ENCODE results near the gene PPA1.

The PPA1 gene

GRCh38 chr10:70198696-70199466 is 34.3 kb downstream of the PPA1 start:
- ATAC-seq: no peak

GRCh38 chr10:70197235-70197945 is 35.8 kb downstream of the PPA1 start:
- TF ChIP-seq ZNF70 (CRISPR knock-in tag; IDR thresholded peaks at IDR 0.05) (no peak), ZNF565 (CRISPR knock-in tag; conservative IDR thresholded peaks at IDR 0.05; ENCODE audit: low read depth) (no peak), ZFP30 (CRISPR knock-in tag; IDR thresholded peaks at IDR 0.05) (no peak), SNAI2 (CRISPR knock-in tag; IDR thresholded peaks at IDR 0.05) (no peak), CSDC2 (CRISPR knock-in tag; IDR thresholded peaks at IDR 0.05) (no peak), OSR1 (CRISPR knock-in tag; IDR thresholded peaks at IDR 0.05) (no peak), TSHZ2 (CRISPR knock-in tag; IDR thresholded peaks at IDR 0.05) (no peak), ARNTL (CRISPR knock-in tag; IDR thresholded peaks at IDR 0.05; ENCODE audit: borderline replicate concordance, low read depth) (no peak), RARB (CRISPR knock-in tag; IDR thresholded peaks at IDR 0.05) (no peak), ZC3H10 (CRISPR knock-in tag; IDR thresholded peaks at IDR 0.05) (no peak), CSRNP3 (CRISPR knock-in tag; IDR thresholded peaks at IDR 0.05) (no peak), ZFP3 (CRISPR knock-in tag; IDR thresholded peaks at IDR 0.05) (no peak), GLIS3 (CRISPR knock-in tag; IDR thresholded peaks at IDR 0.05) (no peak), ISL1 (CRISPR knock-in tag; IDR thresholded peaks at IDR 0.05) (no peak)
- no peak for ATAC-seq

More at GRCh38 chr10:70198696-70199466, 34.3 kb downstream of the PPA1 start:
- TF ChIP-seq ZFP3 (CRISPR knock-in tag; IDR thresholded peaks at IDR 0.05) (no peak), ESRRG (CRISPR knock-in tag; IDR thresholded peaks at IDR 0.05) (no peak), ISL1 (CRISPR knock-in tag; IDR thresholded peaks at IDR 0.05) (no peak), PATZ1 (CRISPR knock-in tag; IDR thresholded peaks at IDR 0.05; ENCODE audit: borderline replicate concordance) (no peak), PPARA (CRISPR knock-in tag; IDR thresholded peaks at IDR 0.05; ENCODE audit: borderline replicate concordance) (no peak), BACH2 (CRISPR knock-in tag; IDR thresholded peaks at IDR 0.05; ENCODE audit: borderline replicate concordance) (no peak), ZNF70 (CRISPR knock-in tag; IDR thresholded peaks at IDR 0.05) (no peak), CSDC2 (CRISPR knock-in tag; IDR thresholded peaks at IDR 0.05) (no peak), GLIS3 (CRISPR knock-in tag; IDR thresholded peaks at IDR 0.05) (no peak), ZFP30 (CRISPR knock-in tag; IDR thresholded peaks at IDR 0.05) (no peak), ZNF8 (CRISPR knock-in tag; IDR thresholded peaks at IDR 0.05) (no peak), ZC3H10 (CRISPR knock-in tag; IDR thresholded peaks at IDR 0.05) (no peak), RARB (CRISPR knock-in tag; IDR thresholded peaks at IDR 0.05) (no peak), ZNF565 (CRISPR knock-in tag; conservative IDR thresholded peaks at IDR 0.05; ENCODE audit: low read depth) (no peak), TSHZ2 (CRISPR knock-in tag; IDR thresholded peaks at IDR 0.05) (no peak)

- ATAC-seq: no peak
- TF ChIP-seq BACH2 (CRISPR knock-in tag; IDR thresholded peaks at IDR 0.05; ENCODE audit: borderline replicate concordance): no peak
- no peak for TF ChIP-seq ZNF70 (CRISPR knock-in tag; IDR thresholded peaks at IDR 0.05)
- no peak for TF ChIP-seq POU6F1 (CRISPR knock-in tag; IDR thresholded peaks at IDR 0.05; ENCODE audit: borderline replicate concordance, low read depth)
- TF ChIP-seq ZFP3 (CRISPR knock-in tag; IDR thresholded peaks at IDR 0.05): no peak
- TF ChIP-seq PATZ1 (CRISPR knock-in tag; IDR thresholded peaks at IDR 0.05; ENCODE audit: borderline replicate concordance): no peak
Observed at GRCh38 chr10:70193391-70193844, 39.8 kb downstream of the PPA1 start.

All from SK-N-SH treated with all-trans-retinoic acid at 6 μM for 48 hours (cell line).